NOMO-1 treated with dmso at 0.1 percent for 144 hours (cell line): Measurements from ENCODE around the gene PTPRS.
"Not testable (repeated sequence)": the region's sequence is repeated elsewhere in the genome, so short reads cannot be mapped to it uniquely, and the experiment has no call there.

Source experiments
- DNase-seq: peaks from one replicate; lab custom pipeline; 2025; ENCODE audit not compliant: unreplicated experiment; lab: John Stamatoyannopoulos, UW

Gene PTPRS

DNA sequence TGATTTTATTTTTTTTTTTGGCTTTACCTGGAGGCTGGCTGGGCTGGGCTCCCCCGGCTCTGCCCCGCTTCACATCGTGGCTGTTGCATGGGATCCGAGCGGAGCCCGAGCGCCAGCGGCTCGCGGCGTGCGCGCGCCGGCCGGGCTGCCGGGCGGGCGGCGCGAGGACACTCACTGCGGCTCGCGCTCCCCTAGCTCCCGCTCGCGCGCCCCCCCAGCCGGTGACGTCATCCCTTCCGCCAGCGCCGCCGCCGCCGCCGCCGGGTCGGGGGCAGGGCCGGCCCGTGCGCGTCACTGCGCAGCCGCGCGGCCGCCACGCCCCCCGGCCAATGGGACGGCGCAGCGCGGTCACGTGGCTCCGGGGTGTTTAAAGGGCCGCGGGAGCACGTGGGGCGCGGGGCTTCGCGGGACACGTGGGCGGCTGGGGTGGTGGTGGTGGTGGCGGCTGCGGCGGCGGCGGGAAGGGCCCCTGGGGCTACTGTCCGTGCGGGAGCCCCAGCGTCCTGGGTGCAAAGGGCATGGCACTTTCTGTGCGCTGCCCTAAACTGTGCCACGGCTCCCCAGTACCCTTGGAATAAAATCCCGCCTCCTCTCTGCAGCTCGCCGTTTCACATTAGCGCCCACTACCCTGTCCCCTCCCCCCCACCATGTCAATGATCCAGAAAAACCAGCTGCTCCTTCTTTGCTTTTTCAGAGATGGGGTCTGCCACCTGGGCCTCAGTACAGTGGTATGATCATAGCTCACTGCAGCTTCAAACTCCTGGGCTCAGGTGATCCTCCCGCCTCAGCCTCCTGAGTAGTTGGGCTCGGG lies at the start of gene PTPRS:
Gene PTPRS, minus strand, starts transcription at position 176 of the 811 bp plus-strand sequence. CDS start 54,672 bp downstream, outside the sequence.
- no peak for DNase-seq

DNA sequence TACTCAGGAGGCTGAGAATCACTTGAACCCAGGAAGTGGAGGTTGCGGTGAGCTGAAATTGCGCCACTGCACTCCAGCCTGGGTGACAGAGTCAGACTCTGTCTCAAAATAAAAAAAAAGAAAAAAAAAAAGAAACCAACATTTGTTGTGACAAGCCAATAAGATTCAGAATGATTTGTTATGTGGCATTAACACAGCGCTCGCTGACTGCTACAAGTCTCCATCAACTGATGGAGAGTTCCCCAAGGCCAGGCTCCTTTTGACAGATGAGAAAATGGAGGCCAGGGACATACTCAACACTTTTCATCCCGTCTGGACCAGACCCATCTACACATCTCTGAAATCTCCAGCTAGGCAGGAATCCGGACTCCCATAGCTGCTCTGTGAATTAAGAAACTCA lies 48.7 kb upstream of the PTPRS start:
- no peak for DNase-seq

DNA sequence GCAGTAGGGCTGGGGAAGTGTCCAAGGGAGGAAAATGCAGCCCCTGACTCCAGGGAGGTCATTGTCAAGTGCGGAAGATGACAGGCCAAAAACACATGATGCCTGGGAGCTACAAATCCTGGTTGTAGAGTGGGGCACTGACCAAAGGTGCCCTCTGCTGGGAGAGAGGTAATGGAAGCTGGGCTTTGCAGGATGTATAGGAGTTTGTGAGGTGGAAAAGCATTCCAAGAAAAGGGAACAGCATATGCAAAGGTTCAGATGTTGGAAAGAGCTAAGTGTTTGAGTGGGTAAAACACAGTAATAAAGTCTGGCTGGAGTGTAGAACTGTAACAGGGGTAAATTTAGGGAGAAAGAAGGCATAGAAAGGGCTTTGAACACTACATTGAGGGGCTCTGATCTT lies 46.9 kb upstream of the PTPRS start:
- no peak for DNase-seq

DNA sequence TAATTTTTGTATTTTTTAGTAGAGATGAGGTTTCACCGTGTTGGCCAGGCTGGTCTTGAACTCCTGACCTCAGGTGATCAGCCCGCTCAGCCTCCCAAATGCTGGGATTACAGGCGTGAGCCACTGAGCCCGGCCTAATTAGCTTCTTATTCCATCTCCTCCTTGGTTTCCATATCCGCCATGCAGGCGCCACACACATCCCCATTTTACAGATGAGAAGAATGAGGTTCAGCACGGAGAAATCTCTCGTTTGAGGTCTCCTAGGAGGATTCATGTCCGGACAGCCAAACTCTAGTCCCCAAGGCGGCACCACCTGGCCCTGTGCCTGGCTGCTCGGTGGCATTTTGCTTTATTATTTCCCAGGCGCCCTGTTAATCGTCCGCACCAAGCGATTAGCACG lies 46.2 kb upstream of the PTPRS start:
- no peak for DNase-seq

DNA sequence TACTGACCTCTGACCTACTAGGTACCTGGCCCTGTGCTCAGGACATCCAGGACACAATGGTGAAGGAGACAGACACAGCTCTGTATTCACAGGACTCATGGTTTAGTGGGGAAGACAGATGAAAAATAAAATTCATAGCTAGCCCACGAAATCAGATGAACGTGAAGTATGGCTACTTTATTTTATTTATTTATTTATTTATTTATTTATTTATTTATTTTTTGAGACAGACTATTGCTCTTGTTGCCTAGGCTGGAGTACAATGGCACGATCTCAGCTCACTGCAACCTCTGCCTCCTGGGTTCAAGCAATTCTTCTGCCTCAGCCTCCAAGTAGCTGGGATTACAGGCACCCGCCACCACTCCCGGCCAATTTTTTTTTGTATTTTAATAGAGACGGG lies 40.6 kb upstream of the PTPRS start:
- not testable (repeated sequence) for DNase-seq

DNA sequence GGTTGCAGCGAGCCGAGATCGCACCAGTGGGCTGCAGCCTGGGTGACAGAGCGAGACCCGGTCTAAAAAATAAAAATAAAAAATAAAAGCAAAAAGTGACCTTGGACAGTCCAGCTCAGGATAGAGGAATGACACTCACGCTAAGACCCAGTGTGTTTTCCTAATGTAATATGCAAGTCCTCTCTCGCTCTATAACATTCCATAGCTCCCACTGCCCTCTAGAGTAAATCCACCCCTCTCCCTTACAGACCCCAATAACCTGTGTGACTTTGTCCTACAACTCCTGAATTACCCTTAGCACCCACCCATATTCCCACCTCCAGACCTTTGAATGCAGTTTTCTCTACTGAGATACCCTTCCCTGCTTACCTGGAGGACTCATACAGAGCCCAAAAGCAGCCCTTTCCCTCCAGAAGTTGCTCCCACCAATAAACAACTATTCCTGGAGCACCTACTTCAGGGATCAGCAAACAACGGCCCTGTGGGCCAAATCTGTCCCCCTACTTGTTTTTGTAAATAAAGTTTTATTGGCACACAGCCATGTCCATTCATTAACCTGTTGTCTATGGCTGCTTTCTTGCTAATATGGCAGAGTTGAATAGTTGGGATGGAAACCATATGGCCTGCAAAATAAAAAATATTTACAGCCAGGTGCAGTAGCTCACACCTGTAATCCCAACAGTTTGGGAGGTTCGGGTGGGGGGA lies 39.8 kb upstream of the PTPRS start:
- DNase-seq: no peak

DNA sequence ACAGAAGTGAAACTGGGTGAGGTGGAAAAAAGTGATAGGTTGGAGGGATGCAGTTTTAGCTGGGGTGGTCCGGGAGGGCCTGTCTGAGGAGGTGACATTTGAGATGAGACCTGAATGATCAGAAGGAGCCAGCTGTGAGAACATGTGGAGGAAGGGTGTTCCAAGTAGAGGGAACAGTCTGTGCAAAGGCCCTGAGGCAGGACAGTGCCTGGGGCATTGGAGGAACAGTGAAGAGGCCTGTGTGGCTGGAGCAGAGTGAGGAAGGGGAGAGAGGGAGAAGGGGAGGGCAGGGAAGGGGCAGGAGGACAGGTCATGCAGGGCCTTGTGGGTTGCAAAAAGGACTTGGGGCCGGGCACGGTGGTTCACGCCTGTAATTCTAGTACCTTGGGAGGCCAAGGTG lies 36.3 kb upstream of the PTPRS start:
- no peak for DNase-seq

DNA sequence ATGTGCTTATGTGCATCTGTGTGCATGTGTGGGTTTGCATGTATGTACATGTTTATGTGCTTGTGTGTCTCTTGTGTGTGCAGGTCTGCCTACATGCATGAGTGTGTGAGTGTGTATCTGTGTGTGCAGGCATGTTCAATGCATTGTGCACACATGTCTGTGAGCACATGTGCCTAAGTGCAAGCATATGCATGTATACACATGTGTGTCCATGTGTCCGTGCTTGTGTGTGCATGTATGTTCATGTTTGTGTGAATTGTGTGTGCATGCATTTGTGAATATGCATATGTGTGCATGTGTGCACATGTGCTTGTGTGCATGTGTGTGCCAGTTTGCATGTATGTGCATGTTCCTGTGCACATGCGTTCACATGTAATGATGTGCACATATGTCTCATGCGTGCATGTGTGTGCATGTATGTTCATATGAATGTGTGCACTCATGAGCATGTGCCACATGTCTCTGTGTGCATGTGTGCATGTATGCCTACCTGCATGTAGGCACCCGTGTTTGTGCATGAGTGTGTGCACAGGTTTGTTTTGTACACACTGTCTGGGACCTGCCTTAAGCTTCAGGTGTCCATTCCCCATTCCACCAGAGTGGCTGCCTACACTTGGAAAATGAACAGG lies 32.1 kb upstream of the PTPRS start:
- DNase-seq: no peak

DNA sequence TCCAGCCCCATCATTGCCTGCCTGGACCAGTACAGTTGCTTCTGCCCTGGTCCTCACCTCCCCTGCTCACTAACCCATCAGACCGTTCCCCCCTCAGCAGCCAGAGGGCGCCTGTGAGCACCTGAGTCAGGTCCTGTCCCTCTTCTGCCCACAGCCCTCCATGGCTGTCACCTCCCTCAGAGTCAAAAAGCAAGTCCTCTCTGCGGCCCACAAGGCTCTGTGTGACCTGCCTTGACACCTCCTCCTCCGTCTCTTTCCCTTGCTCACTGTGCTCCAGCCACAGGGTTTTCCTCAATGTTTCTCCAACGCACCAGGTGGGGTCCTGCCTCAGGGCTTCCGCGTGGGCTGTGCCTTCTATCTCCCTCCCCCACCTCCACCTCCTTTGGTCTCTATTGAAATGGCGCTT lies 29.4 kb upstream of the PTPRS start:
- no peak for DNase-seq

DNA sequence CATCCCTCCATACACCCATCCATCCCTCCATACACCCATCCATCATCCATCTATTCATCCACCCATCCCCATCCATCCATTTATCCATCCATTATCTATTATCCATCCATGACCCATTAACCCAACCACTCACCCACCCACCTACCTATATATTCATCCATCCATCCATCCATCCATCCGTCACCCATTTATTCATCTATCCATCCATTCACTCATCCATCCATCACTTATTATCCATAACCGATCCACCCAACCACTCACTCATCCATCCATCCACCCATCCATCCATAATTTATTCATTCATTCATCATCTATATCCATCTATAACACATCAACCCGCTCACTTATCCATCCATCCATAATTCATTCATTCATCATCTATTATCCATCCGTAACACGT lies 28.7 kb upstream of the PTPRS start:
- no peak for DNase-seq

DNA sequence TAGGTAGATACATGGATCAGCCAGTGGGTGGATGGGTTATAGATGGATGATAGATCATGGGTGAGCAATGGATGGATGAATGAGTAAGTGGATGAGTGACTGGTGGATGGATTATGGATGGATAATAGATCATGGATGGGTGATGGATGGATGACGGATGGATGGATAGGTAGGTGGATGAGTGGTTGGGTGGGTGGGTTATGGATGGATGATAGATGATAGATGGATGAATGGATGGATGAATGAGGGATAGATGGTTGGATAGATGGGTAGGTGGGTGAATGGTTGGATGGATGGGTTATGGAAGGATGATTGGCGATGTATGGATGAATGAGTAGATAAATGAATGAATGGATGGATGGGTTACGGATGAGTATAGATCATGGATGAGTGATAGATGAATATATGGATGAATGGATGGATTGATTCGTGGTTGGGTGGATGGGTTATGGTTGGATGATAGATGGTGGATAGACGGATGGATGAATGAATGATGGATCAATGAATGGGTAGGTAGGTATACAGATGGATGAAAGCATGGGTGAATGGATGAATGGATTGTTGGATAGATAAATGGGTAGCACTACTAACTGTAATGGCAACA lies 27.0 kb upstream of the PTPRS start:
- no peak for DNase-seq

DNA sequence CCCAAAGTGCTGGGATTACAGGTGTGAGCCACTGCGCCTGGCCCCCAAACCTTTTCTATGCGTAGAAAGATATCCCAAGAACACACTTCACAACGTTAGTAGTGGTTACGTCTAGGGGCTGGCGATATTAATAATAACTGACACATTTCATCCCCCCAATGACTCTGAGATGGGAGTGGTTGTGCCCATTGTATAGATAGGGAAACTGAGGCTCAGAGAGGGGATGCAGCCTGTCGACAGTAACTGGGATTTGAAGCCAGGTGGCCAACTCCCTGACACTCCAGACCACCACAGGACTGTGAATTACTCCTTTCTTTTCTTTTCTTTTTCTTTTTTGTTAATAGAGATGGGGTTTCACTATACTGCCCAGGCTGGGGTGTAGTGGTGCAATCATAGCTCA lies 25.3 kb upstream of the PTPRS start:
- DNase-seq: no peak

DNA sequence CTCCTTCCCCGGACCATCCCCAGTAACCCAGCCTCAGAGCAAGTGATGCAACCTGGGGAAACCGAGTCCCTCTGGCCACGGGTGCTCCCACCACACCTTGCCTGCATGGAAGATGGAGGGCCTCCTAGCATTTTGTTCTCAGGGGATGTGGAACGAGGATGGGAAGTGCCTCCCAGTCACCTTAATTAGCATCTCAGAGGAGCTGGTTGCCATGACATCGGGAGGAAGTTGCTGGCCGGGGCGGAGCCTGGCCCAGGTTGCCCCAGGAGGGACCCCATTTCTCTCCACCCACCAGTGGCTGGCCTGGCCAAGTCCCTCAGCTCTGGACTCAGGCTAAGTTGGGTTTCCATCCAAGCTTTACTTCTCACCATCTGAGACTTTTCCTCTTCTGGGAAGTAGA lies 24.1 kb upstream of the PTPRS start:
- no peak for DNase-seq

DNA sequence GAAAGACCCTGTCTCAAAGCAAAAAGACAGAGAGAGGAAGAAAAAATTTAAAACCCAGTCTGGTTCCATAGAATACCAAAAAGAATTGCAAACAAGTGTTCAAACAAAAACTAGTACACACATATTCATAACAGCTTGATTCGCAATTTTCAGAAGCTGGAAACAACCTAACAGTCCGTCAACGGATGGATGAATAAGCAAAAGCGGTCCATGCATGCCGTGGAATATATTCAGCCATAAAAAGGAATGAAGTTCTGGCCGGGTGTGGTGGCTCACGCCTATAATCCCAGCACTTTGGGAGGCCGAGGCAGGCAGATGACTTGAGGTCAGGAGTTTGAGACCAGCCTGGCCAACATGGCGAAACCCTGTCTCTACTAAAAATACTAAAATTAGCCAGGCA lies 21.2 kb upstream of the PTPRS start:
- not testable (repeated sequence) for DNase-seq

DNA sequence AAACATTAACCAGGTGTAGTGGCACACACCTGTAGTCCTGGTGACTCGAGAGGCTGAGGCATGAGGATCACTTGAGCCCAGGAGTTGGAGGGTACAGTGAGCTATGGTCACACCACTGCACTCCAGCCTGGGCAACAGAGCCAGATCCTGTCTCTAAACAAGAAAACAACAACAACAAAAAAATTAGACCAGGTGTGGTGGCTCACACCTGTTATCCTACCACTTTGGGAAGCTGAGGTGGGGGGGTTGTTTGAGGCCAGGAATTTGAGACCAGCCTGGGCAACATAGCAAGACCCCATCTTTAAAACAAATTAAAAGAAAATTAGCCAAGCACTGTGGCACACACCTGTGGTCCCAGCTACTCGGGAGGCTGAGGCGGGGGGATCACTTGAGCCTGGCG lies 20.8 kb upstream of the PTPRS start:
- DNase-seq: no peak

DNA sequence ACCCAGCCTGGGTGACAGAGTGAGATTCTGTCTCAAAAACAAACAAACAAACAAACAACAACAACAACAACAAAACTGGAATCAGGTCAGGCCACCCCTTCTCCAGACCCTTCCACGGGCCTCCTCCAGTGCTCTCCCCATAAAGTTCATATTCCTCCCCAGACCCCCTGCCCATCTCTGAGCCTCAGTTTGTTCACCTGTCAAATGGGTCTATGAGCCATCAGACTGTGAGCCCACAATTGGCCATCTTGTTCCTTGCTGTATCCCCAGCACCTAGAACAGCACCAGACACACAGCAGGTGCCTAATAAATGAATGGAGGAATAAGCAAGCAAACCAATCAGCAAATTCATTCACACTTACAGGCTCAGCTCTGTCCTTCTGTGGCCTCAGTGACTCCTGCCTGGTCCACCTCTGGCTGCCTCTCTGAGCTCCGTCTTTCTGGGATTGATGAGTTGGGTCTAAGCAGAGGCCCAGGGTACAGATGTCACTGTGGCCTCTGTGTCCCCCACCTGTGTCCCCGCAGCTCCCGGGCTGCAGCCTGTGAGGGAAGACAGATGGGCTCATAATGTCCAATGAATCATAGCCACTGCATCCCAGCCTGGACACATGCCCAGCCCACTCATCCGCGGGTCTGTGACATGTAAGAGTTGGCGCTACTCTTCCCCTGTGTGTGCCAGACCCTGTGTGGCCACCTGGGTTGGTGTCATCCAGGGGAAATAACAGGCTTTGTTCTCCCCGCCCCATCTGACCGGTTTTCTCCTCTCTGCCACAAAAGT lies 19.6 kb upstream of the PTPRS start:
- no peak for DNase-seq

DNA sequence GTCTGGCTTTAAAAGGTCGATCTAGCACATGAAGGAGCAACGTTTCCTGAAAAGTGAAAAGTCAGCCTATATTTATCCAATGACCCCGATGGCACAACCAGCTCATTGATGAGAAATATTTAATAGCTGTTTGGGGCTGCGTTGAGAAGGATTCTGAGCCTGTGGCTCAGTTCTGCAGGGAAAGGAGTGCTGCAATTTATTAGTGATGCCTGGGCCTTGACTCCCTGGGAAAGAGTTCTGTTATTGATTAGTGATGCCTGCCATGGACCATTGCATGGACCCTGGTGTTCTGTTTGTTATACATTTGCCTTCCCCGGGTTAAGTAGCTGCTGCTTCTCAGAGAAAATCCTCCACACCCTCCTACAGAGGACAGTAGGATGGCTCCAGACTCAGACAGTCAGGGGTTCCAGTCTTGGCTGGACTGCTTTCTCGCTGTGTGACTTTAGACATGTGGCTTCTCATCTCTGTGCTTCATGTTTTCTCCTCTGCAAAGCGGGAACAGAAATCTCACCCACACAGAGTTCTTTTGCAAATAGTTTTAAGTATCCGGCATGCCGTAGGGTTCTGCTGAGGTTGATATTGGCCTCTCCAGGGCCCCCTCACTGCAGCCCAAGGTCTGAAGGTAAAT lies 17.7 kb upstream of the PTPRS start:
- DNase-seq: no peak

DNA sequence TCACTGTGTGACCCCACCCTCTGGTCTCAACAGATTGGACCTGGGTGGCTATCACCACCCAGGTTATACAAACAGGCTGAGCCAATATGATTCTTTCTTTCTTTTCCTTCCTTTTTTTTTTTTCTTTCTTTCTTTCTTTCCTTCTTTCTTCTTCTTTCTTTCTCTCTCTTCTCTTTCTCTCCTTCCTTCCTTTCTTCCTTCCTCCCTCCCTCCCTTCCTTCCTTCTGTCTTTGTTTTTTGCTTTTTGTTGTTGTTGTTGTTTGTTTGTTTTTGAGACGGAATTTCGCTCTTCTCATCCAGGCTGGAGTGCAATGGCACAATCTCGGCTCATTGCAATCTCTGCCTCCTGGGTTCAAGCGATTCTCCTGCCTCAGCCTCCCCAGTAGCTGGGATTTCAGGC lies 17.0 kb upstream of the PTPRS start:
- DNase-seq: no peak

DNA sequence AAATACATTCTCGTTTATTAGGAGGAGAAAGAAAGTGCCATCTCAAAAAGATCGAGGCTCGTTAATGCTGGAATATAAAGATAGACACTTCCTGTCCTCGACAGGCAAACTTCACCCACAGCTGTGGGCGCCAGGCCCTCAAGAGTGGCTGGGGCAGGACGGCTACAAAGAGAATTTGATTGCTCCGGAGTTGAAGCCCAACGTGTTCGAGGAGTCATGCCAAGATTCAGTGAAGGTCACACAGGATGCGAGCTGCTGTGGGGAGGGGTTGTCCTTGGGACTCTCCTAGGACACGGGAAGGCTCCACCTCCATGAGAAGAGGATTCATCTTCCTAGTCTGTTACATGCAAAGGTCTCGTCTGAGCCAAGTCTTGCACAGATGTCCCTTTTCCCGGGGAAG lies 16.3 kb upstream of the PTPRS start:
- DNase-seq: no peak

DNA sequence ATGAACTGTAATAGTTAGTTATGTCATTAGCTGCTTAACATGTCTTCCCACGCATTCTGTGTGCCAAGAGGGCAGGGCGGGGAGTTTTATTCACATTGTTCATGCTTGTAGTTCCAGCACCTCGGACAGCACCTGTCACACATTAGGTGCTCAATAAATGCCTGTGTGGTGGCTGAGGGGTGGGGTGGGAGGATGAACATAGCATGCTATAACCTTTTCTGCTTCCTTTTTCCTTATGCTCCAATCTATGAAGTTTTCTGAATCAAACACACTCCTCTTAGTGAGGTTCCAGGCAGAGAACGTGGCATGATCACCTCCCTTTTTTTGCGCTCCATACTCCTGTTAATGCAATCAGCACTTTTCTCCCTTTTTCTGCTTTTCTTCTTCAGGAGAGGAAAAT lies 15.8 kb upstream of the PTPRS start:
- DNase-seq: no peak

DNA sequence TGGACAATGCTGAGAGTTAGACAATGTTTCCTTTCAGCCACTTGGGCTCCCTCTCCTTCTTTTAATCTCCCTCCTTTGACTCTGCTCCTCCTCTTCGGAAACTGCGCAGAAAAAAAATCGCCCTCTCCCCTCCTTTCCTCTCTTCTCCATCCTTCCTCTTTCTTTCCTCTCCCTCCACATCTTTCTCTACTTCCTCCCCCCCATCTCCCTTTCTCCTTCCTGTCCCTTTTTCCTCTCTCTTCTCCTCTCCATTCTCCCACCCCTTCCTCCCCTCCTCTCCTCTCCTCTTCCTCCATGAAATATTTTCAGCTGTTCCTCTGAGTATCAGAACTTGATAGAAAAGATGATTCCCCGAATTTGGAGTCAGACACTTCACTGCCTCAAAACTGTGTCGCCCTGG lies 15.1 kb upstream of the PTPRS start:
- DNase-seq: no peak
